ENCODE results near the gene NUP214. TPM values are rescaled to one million over a fixed set of nuclear protein-coding genes. Genes with fewer than 3 reads are reported as not detected.

Gene NUP214
- total RNA-seq, 1 experiment from 2014 or later, result 25.6 TPM

DNA sequence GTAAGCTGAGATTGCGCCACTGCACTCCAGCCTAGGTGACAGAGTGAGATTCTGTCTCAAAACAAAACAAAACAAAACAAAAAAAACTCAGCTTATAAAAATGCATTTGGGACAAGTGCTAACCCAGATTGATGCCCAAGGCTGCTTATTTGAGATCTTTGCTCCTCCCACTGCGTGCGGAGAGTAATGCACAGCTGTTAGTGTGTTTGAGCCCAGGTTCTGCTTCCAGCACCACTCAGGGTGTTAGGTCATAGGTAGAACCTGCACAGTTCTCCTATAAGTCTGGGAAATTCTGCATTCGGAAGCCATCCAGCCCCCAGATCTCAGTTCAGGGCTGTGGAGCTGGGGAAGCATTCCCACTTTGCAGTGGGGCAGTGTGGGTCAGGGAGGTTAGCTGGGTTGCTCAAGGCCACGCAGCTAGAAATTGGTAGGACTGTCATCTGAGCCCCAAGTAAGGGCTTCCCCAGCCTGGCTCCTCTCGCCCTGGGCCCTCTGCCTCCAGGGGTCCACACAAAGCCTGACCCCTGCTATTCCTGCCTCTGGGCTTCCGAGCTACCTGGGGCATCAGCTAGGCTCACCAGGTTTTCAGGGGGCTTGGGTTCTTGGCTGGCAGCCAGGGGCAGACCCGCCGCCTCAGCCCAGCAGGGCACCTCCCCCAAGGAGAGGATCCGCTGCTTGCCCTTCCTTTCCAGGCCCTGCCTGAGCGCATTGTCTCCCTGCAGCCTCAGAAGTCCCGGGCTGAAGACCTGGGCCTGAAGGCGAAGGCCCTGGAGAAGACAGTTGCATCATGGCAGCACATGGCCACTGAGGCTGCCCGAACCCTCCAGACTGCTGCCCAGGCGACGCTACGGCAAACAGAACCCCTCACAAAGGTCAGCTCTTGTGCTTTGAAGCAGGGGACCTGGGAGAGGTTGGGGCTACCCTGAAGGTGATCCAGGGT, 46.7 kb upstream of the NUP214 start:
- CTCF ChIA-PET, result no interaction called here

DNA sequence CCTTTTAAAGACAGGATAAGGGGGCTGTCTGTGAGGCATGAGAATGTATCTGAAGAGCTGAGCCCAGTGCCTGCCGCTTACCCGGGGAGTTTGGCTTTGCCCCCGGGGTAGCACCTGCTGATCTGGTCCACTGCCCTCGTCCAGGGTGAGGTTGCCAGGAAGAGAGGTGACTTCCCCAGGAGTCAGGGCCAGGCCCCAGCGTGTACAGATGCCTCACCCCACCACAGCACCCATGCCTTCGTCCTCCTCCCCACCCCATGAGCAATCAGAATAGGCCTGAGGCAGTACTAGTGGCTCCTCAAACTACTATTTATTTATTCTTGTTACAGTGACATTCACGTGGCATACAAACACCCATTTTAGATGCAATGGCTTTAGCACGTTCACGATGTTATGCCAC, 44.8 kb upstream of the NUP214 start:
- intact Hi-C loops (cut with micrococcal nuclease), result no loop called here
- Histone ChIP-seq H3K27ac (ENCODE audit: low read length) (no peak overlapping the region), H3F3A (ENCODE audit: low read length, unreplicated experiment) (no peaks in the 10 kb centered on the region), H3K9me3 (ENCODE audit: low read length) (no peaks in the 10 kb centered on the region), H3K9ac (ENCODE audit: low read length) (no peak overlapping the region), H3K27me3 (ENCODE audit: low read length) (no peaks in the 10 kb centered on the region), H2AFZ (ENCODE audit: low read length) (no peak overlapping the region), H3K4me1 (ENCODE audit: insufficient read depth, low read length) (peaks cover 20% of the 10 kb centered on the region), H3K4me2 (ENCODE audit: low read length) (no peak overlapping the region), H3K9me2 (replicated peaks; ENCODE audit: low read length) (no peaks in the 10 kb centered on the region), H3K79me2 (ENCODE audit: low read length) (no peaks in the 10 kb centered on the region), H3K36me3 (ENCODE audit: low read depth, low read length) (no peaks in the 10 kb centered on the region), H4K20me1 (ENCODE audit: low read length) (no peaks in the 10 kb centered on the region), H3K4me3 (ENCODE audit: low read length) (no peak overlapping the region)
- ChIA-PET CTCF (no interaction called here), POLR2A (ENCODE audit: unreplicated experiment) (no interaction called here)
- DNase-seq (peak; percentile 46), ATAC-seq (peak; percentile 69)
- TF ChIP-seq, protein P1, sequence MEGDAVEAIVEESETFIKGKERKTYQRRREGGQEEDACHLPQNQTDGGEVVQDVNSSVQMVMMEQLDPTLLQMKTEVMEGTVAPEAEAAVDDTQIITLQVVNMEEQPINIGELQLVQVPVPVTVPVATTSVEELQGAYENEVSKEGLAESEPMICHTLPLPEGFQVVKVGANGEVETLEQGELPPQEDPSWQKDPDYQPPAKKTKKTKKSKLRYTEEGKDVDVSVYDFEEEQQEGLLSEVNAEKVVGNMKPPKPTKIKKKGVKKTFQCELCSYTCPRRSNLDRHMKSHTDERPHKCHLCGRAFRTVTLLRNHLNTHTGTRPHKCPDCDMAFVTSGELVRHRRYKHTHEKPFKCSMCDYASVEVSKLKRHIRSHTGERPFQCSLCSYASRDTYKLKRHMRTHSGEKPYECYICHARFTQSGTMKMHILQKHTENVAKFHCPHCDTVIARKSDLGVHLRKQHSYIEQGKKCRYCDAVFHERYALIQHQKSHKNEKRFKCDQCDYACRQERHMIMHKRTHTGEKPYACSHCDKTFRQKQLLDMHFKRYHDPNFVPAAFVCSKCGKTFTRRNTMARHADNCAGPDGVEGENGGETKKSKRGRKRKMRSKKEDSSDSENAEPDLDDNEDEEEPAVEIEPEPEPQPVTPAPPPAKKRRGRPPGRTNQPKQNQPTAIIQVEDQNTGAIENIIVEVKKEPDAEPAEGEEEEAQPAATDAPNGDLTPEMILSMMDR (conservative IDR thresholded peaks at IDR 0.05; ENCODE audit: low read depth, low read length), result no peak
- TF ChIP-seq EZH2phosphoT487 (IDR thresholded peaks at IDR 0.05; ENCODE audit: borderline replicate concordance, low read length) (no peak), EZH2 (IDR thresholded peaks at IDR 0.05; ENCODE audit: low read length, unreplicated experiment) (no peak)
- BruUV-seq (replicated peaks), result no TSS peak

More for the DNA sequence above, 46.7 kb upstream of the NUP214 start:
- H3K27me3 ChIP-seq (ENCODE audit: low read length), result no peaks in the 10 kb centered on the region
- POLR2A ChIA-PET (ENCODE audit: unreplicated experiment), result no interaction called here
- no peak overlapping the region for H3K9ac ChIP-seq (ENCODE audit: low read length)
- no peaks in the 10 kb centered on the region for H4K20me1 ChIP-seq (ENCODE audit: low read length)
- no peaks in the 10 kb centered on the region for H3F3A ChIP-seq (ENCODE audit: low read length, unreplicated experiment)
- DNase-seq (no peak), ATAC-seq (no peak)
- intact Hi-C loops (cut with micrococcal nuclease), result no loop called here
- no peaks in the 10 kb centered on the region for H3K36me3 ChIP-seq (ENCODE audit: low read depth, low read length)
- H3K4me1 ChIP-seq (ENCODE audit: insufficient read depth, low read length), result peaks cover 20% of the 10 kb centered on the region
- H2AFZ ChIP-seq (ENCODE audit: low read length), result no peak overlapping the region
- no peak overlapping the region for H3K27ac ChIP-seq (ENCODE audit: low read length)
- no TSS peak for BruUV-seq (replicated peaks)
- H3K9me3 ChIP-seq (ENCODE audit: low read length), result no peaks in the 10 kb centered on the region
- H3K79me2 ChIP-seq (ENCODE audit: low read length), result no peaks in the 10 kb centered on the region
- no peak overlapping the region for H3K4me3 ChIP-seq (ENCODE audit: low read length)
- no peak overlapping the region for H3K4me2 ChIP-seq (ENCODE audit: low read length)
- TF ChIP-seq EZH2 (IDR thresholded peaks at IDR 0.05; ENCODE audit: low read length, unreplicated experiment) (no peak), EZH2phosphoT487 (IDR thresholded peaks at IDR 0.05; ENCODE audit: borderline replicate concordance, low read length) (no peak)
- TF ChIP-seq, protein P1 (conservative IDR thresholded peaks at IDR 0.05; ENCODE audit: low read depth, low read length), result no peak
- no peaks in the 10 kb centered on the region for H3K9me2 ChIP-seq (replicated peaks; ENCODE audit: low read length)

DNA sequence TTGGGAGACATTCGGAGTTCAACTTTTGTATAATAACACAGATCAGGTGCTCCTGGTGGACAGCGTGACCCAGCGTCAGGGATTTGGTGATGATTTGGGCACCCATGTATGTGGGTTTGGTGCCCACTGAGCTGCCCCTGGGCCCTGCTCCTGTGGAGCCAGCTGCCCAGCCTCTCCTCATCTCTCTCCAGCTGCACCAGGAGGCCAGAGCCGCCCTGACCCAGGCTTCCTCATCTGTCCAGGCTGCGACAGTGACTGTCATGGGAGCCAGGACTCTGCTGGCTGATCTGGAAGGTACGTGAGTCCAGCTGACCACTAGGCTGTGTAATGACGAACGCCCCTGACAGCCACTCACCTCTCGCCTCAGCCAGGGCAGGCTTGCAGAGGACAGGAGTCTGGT, 43.5 kb upstream of the NUP214 start:
- H4K20me1 ChIP-seq (ENCODE audit: low read length), result no peaks in the 10 kb centered on the region
- H3K9ac ChIP-seq (ENCODE audit: low read length), result no peak overlapping the region
- no peaks in the 10 kb centered on the region for H3K9me2 ChIP-seq (replicated peaks; ENCODE audit: low read length)
- DNase-seq (no peak), ATAC-seq (no peak)
- no peak overlapping the region for H3K4me3 ChIP-seq (ENCODE audit: low read length)
- no peaks in the 10 kb centered on the region for H3K36me3 ChIP-seq (ENCODE audit: low read depth, low read length)
- peaks cover 20% of the 10 kb centered on the region for H3K4me1 ChIP-seq (ENCODE audit: insufficient read depth, low read length)
- BruUV-seq (replicated peaks), result no TSS peak
- intact Hi-C loops (cut with micrococcal nuclease), result no loop called here
- no peaks in the 10 kb centered on the region for H3K9me3 ChIP-seq (ENCODE audit: low read length)
- no peak for TF ChIP-seq EZH2phosphoT487 (IDR thresholded peaks at IDR 0.05; ENCODE audit: borderline replicate concordance, low read length)
- no peak for TF ChIP-seq EZH2 (IDR thresholded peaks at IDR 0.05; ENCODE audit: low read length, unreplicated experiment)
- TF ChIP-seq, protein P1 (conservative IDR thresholded peaks at IDR 0.05; ENCODE audit: low read depth, low read length), result no peak
- ChIA-PET POLR2A (ENCODE audit: unreplicated experiment) (no interaction called here), CTCF (no interaction called here)
- H3K79me2 ChIP-seq (ENCODE audit: low read length), result no peaks in the 10 kb centered on the region
- no peak overlapping the region for H3K27ac ChIP-seq (ENCODE audit: low read length)
- H3K4me2 ChIP-seq (ENCODE audit: low read length), result no peak overlapping the region
- no peaks in the 10 kb centered on the region for H3K27me3 ChIP-seq (ENCODE audit: low read length)
- no peaks in the 10 kb centered on the region for H3F3A ChIP-seq (ENCODE audit: low read length, unreplicated experiment)
- no peak overlapping the region for H2AFZ ChIP-seq (ENCODE audit: low read length)
